ENCODE data around the gene ABLIM2. TPM values are rescaled to one million over a fixed set of nuclear protein-coding genes. Genes with fewer than 3 reads are reported as not detected.
A peak's percentile ranks its signal among the peaks of the same experiment; 100 is the strongest.

The ABLIM2 gene
- total and polyA plus RNA-seq, 10 of the 15 experiments (the other 5 are each of a cell fraction or from before 2014, with no cell fraction given), result 0.03 to 0.15 (median 0.05) TPM; not detected in 7

DNA sequence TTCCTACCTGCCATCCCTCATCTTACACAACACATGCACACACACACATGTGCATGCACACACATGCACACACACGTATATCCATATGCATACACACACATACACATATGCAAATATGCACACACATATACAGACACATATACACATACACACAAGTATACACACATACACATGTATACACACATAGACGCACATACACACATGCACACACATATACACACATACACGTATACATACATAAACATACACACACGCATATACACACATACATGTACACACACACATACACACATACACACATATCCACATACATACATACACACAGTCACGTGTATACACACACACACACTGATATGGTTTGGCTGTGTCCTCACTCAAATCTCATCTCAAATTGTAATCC lies 182.0 kb downstream of the ABLIM2 start:
- Histone ChIP-seq H3K27me3 (replicated peaks in 1 of 2; ENCODE audit: control insufficient read depth in 2 of 2, insufficient read depth in 2 of 2, low read length in 1 of 2) (no peaks in the 10 kb centered on the region; a peak in 1 of 4 replicates), H3K4me2 (ENCODE audit: control insufficient read depth, insufficient read depth) (no peak overlapping the region), H2AFZ (ENCODE audit: control insufficient read depth, low read depth, low read length) (no peak overlapping the region), H3K27ac (ENCODE audit: control insufficient read depth, insufficient read depth) (no peak overlapping the region), H3K4me3 (no peak overlapping the region), H3K79me2 (ENCODE audit: control insufficient read depth, insufficient read depth, low read length) (no peaks in the 10 kb centered on the region), H3K4me1 (ENCODE audit: control insufficient read depth, insufficient read depth, low read length) (no peaks in the 10 kb centered on the region; the same call in 1 of the 2 replicates), H4K20me1 (ENCODE audit: control insufficient read depth, insufficient read depth) (no peaks in the 10 kb centered on the region), H3K36me3 (ENCODE audit: control insufficient read depth in 2 of 2, insufficient read depth in 2 of 2, low read length in 1 of 2) (no peaks in the 10 kb centered on the region), H3K9ac (ENCODE audit: control insufficient read depth, insufficient read depth, low read length) (no peak overlapping the region), H3K9me3 (replicated peaks; ENCODE audit: control insufficient read depth, insufficient read depth, low read length) (no peaks in the 10 kb centered on the region)
- DNase-seq (ENCODE audit: low read depth, low spot score) (no peak), ATAC-seq (no peak), FAIRE-seq (no peak)
- RAD21 ChIA-PET (ENCODE audit: unreplicated experiment), result no interaction called here
- 60% methylated on average over 5 of the region's 5 CpGs for WGBS (ENCODE audit: insufficient coverage, insufficient replicate concordance, low lambda C conversion rate, missing lambda C conversion rate)
- SMC1A ChIA-PET (ENCODE audit: uncharacterized antibody, unreplicated experiment), result no interaction called here
- CTCF ChIA-PET, result no interaction called here
- POLR2A ChIA-PET, result no interaction called here
- intact Hi-C loops (cut with micrococcal nuclease; ENCODE audit: unreplicated experiment), result no loop called here
- in situ Hi-C loops (cut with MboI), result no loop called here
- BruUV-seq (replicated peaks), result no TSS peak
- TF ChIP-seq, protein P1, sequence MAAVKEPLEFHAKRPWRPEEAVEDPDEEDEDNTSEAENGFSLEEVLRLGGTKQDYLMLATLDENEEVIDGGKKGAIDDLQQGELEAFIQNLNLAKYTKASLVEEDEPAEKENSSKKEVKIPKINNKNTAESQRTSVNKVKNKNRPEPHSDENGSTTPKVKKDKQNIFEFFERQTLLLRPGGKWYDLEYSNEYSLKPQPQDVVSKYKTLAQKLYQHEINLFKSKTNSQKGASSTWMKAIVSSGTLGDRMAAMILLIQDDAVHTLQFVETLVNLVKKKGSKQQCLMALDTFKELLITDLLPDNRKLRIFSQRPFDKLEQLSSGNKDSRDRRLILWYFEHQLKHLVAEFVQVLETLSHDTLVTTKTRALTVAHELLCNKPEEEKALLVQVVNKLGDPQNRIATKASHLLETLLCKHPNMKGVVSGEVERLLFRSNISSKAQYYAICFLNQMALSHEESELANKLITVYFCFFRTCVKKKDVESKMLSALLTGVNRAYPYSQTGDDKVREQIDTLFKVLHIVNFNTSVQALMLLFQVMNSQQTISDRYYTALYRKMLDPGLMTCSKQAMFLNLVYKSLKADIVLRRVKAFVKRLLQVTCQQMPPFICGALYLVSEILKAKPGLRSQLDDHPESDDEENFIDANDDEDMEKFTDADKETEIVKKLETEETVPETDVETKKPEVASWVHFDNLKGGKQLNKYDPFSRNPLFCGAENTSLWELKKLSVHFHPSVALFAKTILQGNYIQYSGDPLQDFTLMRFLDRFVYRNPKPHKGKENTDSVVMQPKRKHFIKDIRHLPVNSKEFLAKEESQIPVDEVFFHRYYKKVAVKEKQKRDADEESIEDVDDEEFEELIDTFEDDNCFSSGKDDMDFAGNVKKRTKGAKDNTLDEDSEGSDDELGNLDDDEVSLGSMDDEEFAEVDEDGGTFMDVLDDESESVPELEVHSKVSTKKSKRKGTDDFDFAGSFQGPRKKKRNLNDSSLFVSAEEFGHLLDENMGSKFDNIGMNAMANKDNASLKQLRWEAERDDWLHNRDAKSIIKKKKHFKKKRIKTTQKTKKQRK (IDR thresholded peaks at IDR 0.05; ENCODE audit: low read depth, low read length), result no peak
- TF ChIP-seq, protein P2, sequence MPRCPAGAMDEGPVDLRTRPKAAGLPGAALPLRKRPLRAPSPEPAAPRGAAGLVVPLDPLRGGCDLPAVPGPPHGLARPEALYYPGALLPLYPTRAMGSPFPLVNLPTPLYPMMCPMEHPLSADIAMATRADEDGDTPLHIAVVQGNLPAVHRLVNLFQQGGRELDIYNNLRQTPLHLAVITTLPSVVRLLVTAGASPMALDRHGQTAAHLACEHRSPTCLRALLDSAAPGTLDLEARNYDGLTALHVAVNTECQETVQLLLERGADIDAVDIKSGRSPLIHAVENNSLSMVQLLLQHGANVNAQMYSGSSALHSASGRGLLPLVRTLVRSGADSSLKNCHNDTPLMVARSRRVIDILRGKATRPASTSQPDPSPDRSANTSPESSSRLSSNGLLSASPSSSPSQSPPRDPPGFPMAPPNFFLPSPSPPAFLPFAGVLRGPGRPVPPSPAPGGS (IDR thresholded peaks at IDR 0.05; ENCODE audit: borderline replicate concordance, insufficient read depth, low read depth, low read length, poor library complexity, severe bottlenecking), result peak; percentile 37
